ENCODE measurements around the gene OTOL1.
"Not testable (repeated sequence)": the region's sequence is repeated elsewhere in the genome, so short reads cannot be mapped to it uniquely, and the experiment has no call there.

Gene OTOL1

DNA sequence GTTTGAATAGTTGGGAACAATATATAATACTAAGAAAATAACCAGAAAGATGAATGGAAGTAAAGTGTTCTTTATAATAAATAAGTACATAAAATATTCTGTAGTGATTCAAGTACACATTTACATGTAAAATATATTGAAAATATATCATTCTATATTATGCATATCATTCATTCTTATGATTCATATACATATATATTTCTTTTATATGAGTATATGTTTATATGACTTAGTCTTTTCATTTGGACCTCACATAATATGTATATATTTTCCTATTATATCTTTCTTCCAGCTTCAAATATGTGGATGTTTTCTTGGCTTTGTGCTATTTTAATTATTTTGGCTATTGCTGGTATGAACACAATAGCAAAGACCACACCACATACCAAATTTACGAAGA lies at the start of gene OTOL1:
Gene OTOL1 (plus strand): TSS at position 301 of the 400 bp plus-strand sequence. CDS start 0 bp downstream, at position 301.
- no peak for DNase-seq (ENCODE audit: low spot score)

DNA sequence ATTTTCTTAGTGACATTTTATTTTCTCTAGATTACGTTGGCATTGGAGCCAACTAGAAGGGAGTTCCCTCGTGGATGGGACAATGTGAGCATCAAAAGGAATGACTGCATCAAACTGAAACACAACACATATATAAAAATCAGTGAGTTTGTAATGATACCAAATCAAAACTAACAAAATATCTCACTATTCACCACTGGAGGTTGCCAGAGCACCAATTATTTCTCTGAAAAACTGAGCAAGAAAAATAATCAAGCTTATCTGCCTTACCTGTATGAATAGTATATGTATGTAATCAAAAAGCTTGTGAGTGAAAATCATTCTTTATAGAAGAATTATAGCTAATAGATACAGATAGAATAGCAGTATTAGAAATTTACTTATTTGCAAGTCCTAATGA lies 46.8 kb upstream of the OTOL1 start:
- no peak for DNase-seq (ENCODE audit: low spot score)

- DNase-seq (ENCODE audit: low spot score): no peak
Measured at GRCh38 chr3:161452179-161452578, 44.4 kb upstream of the OTOL1 start.

- no peak for DNase-seq (ENCODE audit: low spot score)
Measured at GRCh38 chr3:161454615-161455014, 42.0 kb upstream of the OTOL1 start.

DNA sequence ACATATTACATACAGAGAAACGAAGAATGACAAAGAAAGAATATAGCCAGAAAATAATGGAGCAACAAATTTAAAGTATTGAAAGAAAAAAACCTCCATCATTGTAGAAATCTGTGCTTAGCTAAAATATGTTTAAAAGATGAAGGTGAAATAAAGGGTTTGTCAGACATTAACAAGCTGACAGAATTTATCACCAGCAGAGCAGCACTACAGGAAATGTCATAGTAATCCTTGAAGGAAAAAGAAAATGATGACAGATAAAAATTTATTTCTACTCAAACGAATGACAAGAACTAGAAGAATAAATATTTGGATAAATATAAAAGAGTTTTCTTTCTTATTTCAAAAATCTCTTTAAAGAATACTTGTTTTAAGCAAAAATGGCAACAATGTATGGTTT lies 40.6 kb upstream of the OTOL1 start:
- no peak for DNase-seq (ENCODE audit: low spot score)

DNA sequence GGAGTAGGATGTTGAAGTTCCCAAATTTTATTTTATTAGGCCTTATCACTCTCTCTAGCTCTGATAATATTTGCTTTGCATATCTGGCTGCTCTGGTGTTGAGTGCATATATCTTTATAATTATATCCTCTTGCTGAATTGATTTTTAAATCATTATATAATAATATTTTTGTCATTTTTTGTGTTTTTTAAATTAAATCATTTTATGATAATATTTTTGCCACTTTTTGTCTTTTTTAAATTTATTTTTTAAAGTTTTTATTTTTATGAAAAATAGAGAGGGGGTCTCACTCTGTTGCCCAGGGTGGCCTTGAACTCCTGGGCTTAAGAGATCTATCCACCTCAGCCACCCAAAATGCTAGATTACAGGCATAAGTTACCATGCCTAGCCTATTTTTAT lies 34.5 kb upstream of the OTOL1 start:
- DNase-seq (ENCODE audit: low spot score): no peak

GRCh38 chr3:161471211-161471610 lies 25.4 kb upstream of the OTOL1 start:
- no peak for DNase-seq (ENCODE audit: low spot score)

- no peak for DNase-seq (ENCODE audit: low spot score)
Measured at GRCh38 chr3:161474139-161474538, 22.5 kb upstream of the OTOL1 start.

DNA sequence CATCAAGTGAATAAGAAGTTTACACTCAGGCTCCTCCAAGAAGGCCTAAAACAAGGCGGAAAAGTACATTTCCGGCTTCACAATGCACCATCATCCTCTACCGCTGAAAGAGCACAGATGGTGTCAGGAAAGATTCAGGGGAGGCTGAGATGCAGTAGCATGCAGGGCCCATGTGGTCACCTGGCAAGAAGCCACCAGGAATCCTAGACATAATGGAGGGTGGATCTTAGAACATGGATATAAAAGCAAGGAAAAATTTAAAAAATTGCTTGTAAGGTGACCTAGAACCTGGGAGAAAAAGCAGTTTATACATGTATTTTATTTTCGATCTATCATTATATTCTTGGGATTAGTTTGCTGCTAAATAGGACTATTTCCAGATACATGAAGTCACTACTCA lies 21.9 kb upstream of the OTOL1 start:
- DNase-seq (ENCODE audit: low spot score): no peak

GRCh38 chr3:161475206-161475605 lies 21.4 kb upstream of the OTOL1 start:
- DNase-seq (ENCODE audit: low spot score): no peak

GRCh38 chr3:161475905-161476304 lies 20.7 kb upstream of the OTOL1 start:
- peak; percentile 13 for DNase-seq (ENCODE audit: low spot score)

DNA sequence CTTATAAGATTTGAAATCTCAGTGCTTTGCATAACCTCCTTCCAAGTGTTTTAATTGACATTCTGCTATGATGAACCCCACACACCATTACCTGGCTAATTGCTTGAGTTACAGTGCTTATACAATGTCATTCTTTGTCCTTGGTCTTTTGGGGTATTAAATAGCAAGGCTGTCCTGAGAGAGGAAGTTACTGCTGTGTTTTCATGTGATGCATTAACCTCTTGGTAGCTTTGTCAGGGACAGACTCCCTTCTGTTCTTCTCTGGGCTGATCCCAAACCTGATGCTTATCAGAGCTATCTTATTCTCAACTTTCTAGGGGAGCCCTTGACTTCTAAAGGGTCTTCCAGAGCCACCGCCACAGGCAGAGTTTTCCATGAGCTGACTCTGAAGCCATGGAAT lies 12.4 kb upstream of the OTOL1 start:
- no peak for DNase-seq (ENCODE audit: low spot score)

- DNase-seq (ENCODE audit: low spot score): not testable (repeated sequence)
Measured at GRCh38 chr3:161488284-161488683, 8.3 kb upstream of the OTOL1 start.

DNA sequence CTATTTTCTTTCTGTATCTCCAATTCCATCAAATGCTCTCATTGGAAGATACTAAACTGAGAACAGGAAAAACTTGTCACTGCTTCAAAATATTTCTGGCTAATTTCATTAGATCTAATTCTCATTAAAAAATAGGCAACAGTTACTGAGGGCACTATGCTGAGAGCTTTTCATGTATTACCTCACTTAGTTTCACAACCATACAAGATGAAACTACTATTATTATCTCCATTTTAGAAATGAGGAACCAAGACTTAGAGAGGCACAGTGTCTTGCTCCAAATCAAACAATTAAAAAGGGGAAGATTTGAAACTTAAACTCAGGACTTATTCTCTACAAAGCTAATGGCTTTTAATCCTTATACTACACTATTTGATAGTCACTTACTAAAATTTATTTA lies 7.2 kb upstream of the OTOL1 start:
- DNase-seq (ENCODE audit: low spot score): no peak

DNA sequence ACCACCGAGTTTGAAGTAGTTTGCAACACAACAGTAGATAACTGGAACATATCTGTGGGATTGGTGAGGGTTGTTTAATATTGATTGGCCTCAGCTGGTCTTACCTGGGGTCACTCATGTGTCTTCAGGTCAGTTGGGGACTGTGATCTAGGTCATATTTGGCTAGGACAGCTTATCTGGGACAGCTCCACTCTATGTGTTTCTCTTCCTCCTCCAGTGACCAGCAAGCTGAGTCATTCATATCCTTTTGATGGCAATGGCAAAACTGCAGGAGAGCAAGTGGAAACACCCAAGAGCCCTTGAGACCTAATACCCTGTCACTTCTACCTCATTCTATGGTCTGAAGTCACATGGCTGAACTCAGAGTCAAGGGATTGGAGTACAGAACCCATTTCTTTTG lies 5.8 kb upstream of the OTOL1 start:
- not testable (repeated sequence) for DNase-seq (ENCODE audit: low spot score)

GRCh38 chr3:161498259-161498921 lies 1.8 kb downstream of the OTOL1 start:
- DNase-seq (ENCODE audit: low spot score): no peak

DNA sequence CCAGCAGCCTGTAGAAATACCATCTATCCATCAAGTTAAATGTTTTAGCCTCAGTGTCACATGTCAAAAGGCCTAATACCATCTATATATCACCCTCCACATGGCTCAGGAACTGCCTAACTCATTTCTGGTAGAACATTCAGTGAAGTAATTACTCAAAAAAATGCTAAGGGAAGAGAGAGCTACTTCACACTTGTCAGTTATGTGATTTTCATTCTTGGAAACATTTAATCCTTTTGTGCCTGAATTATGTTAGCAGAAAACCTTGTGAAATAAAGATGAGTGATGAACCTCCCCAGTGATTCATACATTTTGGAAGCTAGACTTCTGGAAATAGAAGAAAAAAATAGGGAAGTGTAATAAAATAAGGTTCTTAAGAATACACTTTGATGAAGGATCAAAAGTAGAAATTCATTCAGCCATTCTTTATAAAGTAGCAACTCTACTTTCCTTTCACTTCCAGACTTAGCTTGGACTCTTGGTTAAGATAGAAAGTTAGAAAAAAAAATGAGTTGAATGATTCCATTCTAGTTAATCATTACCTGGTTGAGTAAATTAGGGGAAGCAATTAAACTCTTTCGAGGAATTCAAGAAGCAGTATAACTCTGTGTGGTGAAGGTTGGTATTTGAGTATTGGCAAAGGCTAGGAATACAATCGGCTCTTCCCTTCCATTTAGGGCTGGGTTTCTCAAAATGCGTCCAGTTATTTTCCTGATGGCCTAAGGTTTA lies 3.6 kb downstream of the OTOL1 start:
- DNase-seq (ENCODE audit: low spot score): no peak

- no peak for DNase-seq (ENCODE audit: low spot score)
Measured at GRCh38 chr3:161503271-161503670, 6.7 kb downstream of the OTOL1 start.

DNA sequence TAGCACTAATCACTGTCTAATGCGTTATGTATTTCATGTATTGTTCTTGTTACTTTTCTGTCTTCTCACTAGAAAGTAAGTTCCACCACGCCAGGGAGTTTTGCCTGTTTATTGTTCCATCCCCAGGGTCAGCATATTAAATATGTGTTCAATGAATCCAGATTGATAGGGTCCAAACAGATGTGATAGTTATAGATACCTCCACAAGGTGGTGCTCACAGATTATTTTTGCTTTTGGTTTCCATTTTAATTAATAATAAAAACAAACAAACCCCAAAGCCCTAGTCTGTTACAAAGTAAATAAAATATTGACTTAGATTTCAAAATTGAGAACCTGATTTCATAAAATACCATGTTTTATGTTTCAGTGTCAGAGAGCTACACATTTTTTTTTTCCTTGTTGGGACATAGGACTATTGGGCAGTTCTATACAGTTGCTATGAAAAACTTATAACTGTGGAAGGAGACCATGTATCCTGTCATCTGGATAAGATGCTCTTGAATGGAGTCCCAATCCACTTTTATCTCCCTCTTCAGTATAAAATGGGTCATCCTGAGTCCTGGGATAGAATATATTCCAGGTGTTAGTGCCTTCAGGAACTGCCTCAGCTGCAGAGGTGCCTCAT lies 12.4 kb downstream of the OTOL1 start:
- DNase-seq (ENCODE audit: low spot score): no peak

- DNase-seq (ENCODE audit: low spot score): no peak
Measured at GRCh38 chr3:161510510-161511260, 14.1 kb downstream of the OTOL1 start.

GRCh38 chr3:161523916-161524315 lies 27.3 kb downstream of the OTOL1 start:
- DNase-seq (ENCODE audit: low spot score): no peak

DNA sequence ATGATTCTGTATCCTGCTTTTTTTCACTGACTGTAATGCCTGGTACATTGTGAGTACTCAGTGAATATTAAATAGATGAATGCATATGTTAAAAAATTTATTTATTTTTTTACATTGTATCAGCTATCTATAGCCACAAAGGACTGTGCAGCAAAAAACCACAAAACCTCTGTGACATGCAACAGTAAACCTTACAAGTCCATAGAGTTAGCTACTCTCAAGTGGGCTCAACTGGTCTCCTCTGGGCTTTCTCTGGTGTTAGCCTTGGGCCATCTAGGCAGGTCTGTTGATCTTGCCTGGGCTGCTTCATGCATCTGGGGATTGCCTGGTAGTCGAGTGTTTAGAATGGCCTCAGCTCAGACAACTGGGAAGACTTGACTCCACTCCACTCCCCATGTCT lies 35.3 kb downstream of the OTOL1 start:
- DNase-seq (ENCODE audit: low spot score): no peak

DNA sequence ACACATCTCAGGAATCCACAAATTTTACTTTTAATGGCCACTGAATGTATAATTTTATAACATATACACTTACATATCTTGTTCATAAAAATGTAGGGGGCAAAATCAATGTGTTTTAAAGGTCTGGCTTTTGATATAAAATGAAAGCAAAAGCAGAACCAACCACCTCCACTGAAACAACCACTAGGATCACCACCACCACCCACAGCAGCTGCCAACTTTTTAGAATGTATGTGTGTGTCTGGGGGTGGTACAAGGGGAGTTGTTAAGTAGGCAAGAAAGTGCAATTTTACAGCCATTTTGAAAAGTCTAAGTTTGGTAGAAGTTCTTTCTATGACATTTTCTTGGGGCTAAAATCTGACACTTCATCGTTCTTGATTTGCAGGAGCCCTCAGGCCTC lies 44.0 kb downstream of the OTOL1 start:
- no peak for DNase-seq (ENCODE audit: low spot score)
